SK-N-SH (cell line): ENCODE measurements around the gene GAS7.

Experiments used
- CTCF ChIP-seq: fragments of 200-600 bp; sonication (generic); IDR thresholded peaks from 2 replicates; pipeline ENCODE4 v1.6.1; 2017; ENCODE audit warnings: antibody characterized with exemption, mild to moderate bottlenecking, moderate library complexity
- POLR2AphosphoS5 ChIP-seq: IDR thresholded peaks from 2 replicates; pipeline ENCODE4 v1.6.1; 2012; ENCODE audit warnings: low read depth, low read length
- RAD21 ChIP-seq: IDR thresholded peaks from 2 replicates; pipeline ENCODE4 v1.6.1; 2012; ENCODE audit warnings: mild to moderate bottlenecking, low read length
- TAF1 ChIP-seq: IDR thresholded peaks from 2 replicates; pipeline ENCODE4 v1.6.1; 2012; ENCODE audit warnings: low read depth, mild to moderate bottlenecking, low read length, moderate library complexity, borderline replicate concordance
- YY1 ChIP-seq: IDR thresholded peaks from 2 replicates; pipeline ENCODE4 v1.4.0; 2012; ENCODE audit warnings: low read depth, mild to moderate bottlenecking

GRCh38 chr17:10201680-10202079, 3.3 kb upstream of the GAS7 start:
- no peak for TF ChIP-seq POLR2AphosphoS5
- TF ChIP-seq CTCF = no peak
- TF ChIP-seq TAF1 = no peak
- no peak for TF ChIP-seq YY1
- no peak for TF ChIP-seq RAD21
